Right lobe of liver (tissue), 6 donors: ENCODE measurements around the gene TRMT61A. TPM values are rescaled to one million over a fixed set of nuclear protein-coding genes. Genes with fewer than 3 reads are reported as not detected.

Source experiments
- ATAC-seq, 4 donors: fragments of 200-7000 bp; cut with Tn5 transposase; one replicate each; pipeline ENCODE4 v1.9.1; 2020; ENCODE audit warnings: mild to moderate bottlenecking in 4 of 4, moderate library complexity in 4 of 4
- DNase-seq, 3 donors: peaks; one replicate each; pipeline ENCODE4 v3.0.0-alpha.2; 2020
- H3K27ac ChIP-seq, 3 donors: fragments of 200-600 bp; one replicate each; pipeline ENCODE4 v1.8.0; 2022
- H3K27me3 ChIP-seq, 2 donors: fragments of 200-600 bp; one replicate each; pipeline ENCODE4 v1.8.0; 2022
- H3K36me3 ChIP-seq, 4 donors: fragments of 200-600 bp; sonication (generic) in 1 of 4; one replicate each; pipeline versions ENCODE4 v1.5.1 to v1.8.0; 2017 to 2022; ENCODE audit warnings: control low read depth in 1 of 4
- H3K4me1 ChIP-seq, 4 donors: fragments of 200-600 bp; sonication (generic) in 1 of 4; one replicate each; pipeline versions ENCODE4 v1.5.1 to v1.8.0; 2017 to 2022; ENCODE audit warnings: control low read depth in 1 of 4
- H3K4me3 ChIP-seq, 3 donors: fragments of 200-600 bp; one replicate each; pipeline ENCODE4 v1.8.0; 2022
- H3K9me3 ChIP-seq, 4 donors: fragments of 200-600 bp; sonication (generic) in 1 of 4; one replicate each; pipeline versions ENCODE4 v1.5.1 to v1.8.0; 2017 to 2022; ENCODE audit warnings: control low read depth in 1 of 4
- POLR2A ChIP-seq: fragments of 450-650 bp; IDR thresholded peaks from one replicate; pipeline ENCODE4 v1.6.1; 2017; ENCODE audit warnings: antibody characterized with exemption, mild to moderate bottlenecking
- WGBS: methylation state at CpG from one replicate; pipeline ENCODE4 v1.1.6; 2018; ENCODE audit warnings: low coverage, low lambda C conversion rate; ENCODE audit not compliant: insufficient coverage; ENCODE audit errors: missing lambda C conversion rate; 5-methylcytosine and 5-hydroxymethylcytosine counted together
- intact Hi-C, 2 donors: fragments of 100-400 bp; cut with DNase I; formaldehyde crosslinking; loops; one replicate each; pipeline versions ENCODE4 v1.11.2 to v1.14.1; 2022
- total RNA-seq, 6 experiments: library from RNA; depleted of rRNA in 2 of 6; stranded (reverse); fragments of >200 nt in 2 of 6; fragmentation: NEBNext Ultra II Directional in 3 of 6; extraction: Animal tissue kit (Norgen Biotek cat#: 25700) in 3 of 6; gene quantifications; one replicate each; pipeline versions ENCODE4 v1.1.0 to v1.2.4, GENCODE V29; 2016 to 2023
- TF ChIP-seq, protein P1 (sequence below), 4 donors: fragments of 200-600 bp in 3 of 4; fragments of 450-650 bp in 1 of 4; IDR thresholded peaks; one replicate each; pipeline versions ENCODE4 v1.5.1 to v1.8.0; 2016 to 2022; ENCODE audit warnings: antibody characterized with exemption in 4 of 4, mild to moderate bottlenecking in 2 of 4
- donor health status: DM: no; HTN: yes; CAD: no.
- donor health status: DM: no; HTN: no; CAD: no.
- donor health status: DM: no; HTN: no; CAD: no.
- donor health status: DM: no; HTN: yes; CAD: no.
- donor health status: DM: no; HTN: yes; CAD: no.

Gene TRMT61A
- total RNA-seq, 6 experiments from 2014 or later: 3.8 to 12.1 (median 4.8) TPM

DNA sequence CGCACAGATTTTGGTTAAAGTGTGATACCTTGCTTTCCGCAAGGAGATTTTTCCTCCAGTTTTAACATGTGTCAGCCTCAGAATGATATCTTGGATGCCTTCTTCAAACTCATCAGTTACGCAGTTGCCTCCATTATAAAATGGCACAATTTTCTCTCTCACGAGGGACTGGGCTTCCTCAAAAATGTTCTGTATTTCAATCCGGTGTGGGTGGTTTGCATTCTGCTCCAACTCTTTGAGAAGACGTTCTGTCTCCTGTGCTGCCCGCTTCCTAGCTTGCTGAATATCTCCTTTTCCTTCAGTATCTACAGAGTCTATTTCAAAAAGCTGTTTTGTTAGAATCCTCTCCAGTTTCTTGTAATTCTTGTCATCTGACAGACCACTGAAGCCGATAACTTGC, 31.7 kb downstream of the TRMT61A start:
- Histone ChIP-seq H3K9me3 (no peaks in the 10 kb centered on the region), H3K4me1 (peaks cover 0 to 36% (median 11%) of the 10 kb centered on the region in 4 donors), H3K36me3 (peaks cover 0 to 15% (median 0%) of the 10 kb centered on the region in 4 donors), H3K27ac (no peak overlapping the region), H3K4me3 (peak overlapping the region in 1 of 3 donors; percentile 99), H3K27me3 (no peaks in the 10 kb centered on the region)
- DNase-seq (no peak), ATAC-seq (no peak)
- 48% methylated on average over 6 of the region's 8 CpGs for WGBS
- TF ChIP-seq POLR2A: no peak
- TF ChIP-seq, protein P1, sequence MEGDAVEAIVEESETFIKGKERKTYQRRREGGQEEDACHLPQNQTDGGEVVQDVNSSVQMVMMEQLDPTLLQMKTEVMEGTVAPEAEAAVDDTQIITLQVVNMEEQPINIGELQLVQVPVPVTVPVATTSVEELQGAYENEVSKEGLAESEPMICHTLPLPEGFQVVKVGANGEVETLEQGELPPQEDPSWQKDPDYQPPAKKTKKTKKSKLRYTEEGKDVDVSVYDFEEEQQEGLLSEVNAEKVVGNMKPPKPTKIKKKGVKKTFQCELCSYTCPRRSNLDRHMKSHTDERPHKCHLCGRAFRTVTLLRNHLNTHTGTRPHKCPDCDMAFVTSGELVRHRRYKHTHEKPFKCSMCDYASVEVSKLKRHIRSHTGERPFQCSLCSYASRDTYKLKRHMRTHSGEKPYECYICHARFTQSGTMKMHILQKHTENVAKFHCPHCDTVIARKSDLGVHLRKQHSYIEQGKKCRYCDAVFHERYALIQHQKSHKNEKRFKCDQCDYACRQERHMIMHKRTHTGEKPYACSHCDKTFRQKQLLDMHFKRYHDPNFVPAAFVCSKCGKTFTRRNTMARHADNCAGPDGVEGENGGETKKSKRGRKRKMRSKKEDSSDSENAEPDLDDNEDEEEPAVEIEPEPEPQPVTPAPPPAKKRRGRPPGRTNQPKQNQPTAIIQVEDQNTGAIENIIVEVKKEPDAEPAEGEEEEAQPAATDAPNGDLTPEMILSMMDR (IDR thresholded peaks at IDR 0.05): no peak
- intact Hi-C loops: no loop called here

DNA sequence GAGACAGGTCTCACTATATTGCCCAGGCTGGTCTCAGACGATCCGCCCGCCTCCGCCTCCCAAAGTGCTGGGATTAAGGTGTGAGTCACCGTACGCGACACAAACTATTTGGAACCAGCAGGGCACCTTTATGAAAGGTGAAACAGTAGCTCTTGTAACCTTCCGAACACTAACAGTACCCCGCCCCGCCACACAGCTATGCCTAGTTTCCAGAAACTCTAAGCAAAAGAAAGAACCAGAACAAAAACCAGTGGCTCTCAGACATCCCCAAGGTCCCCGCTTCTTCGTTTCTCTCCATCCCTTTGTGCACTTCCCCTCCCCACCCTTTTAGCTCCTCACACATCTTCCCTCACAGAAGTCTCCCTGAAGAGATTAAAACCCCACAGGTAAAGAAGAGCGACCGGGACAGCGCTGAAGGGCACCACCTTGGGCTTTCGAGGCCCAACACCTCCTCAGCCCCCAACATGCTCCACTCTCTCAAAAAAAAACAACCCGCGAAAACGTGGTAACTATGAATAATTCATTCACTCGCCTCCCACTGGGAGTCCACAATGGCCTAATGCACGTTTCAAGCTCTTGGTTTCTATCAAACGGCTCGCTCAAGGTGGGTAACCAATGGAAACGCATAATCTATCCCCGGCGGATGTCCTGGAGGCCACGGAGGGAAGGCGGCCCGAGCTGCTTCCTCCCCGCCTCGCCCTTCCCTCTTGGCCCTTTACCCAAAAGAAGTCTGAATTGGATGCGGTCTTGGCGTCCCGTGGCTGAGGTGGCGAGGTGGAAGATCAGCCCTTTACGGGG, 32.6 kb downstream of the TRMT61A start:
- H3K27me3 ChIP-seq: no peaks in the 10 kb centered on the region
- H3K36me3 ChIP-seq: peaks cover 0 to 15% (median 0%) of the 10 kb centered on the region in 4 donors
- TF ChIP-seq POLR2A: no peak
- TF ChIP-seq, protein P1 (IDR thresholded peaks at IDR 0.05): no peak
- intact Hi-C loops: no loop called here
- peak overlapping the region; percentile 97 to 99 (median 99) for H3K4me3 ChIP-seq
- ATAC-seq: peak; percentile 29 to 48 (median 37)
- DNase-seq: peak in 1 of 3 donors; percentile 59
- H3K9me3 ChIP-seq: no peaks in the 10 kb centered on the region
- peak overlapping the region; percentile 97 to 99 (median 98) for H3K27ac ChIP-seq
- peaks cover 0 to 36% (median 11%) of the 10 kb centered on the region in 4 donors for H3K4me1 ChIP-seq
- WGBS: 5% methylated on average over 21 of the region's 36 CpGs

DNA sequence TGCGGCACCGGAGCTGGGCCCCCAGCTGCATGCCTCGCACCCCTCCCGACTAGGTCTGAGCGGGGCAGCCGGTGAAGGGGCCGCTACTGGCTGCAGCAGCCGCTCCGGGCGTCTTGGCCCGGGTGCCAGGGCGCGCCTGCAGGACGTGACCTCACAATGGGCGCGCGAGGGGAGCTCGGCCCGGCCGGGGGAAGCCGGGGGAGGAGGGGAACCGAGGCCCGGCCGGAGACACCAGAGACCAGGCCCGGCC, 33.1 kb downstream of the TRMT61A start:
- no peak for DNase-seq
- H3K4me1 ChIP-seq: peaks cover 0 to 36% (median 11%) of the 10 kb centered on the region in 4 donors
- H3K36me3 ChIP-seq: peaks cover 0 to 15% (median 0%) of the 10 kb centered on the region in 4 donors
- intact Hi-C loops: no loop called here
- WGBS: no CpG with 5 or more reads among the region's 25 CpGs
- H3K9me3 ChIP-seq: no peaks in the 10 kb centered on the region
- TF ChIP-seq POLR2A: no peak
- TF ChIP-seq, protein P1 (IDR thresholded peaks at IDR 0.05): no peak
- ATAC-seq: no peak
- peak overlapping the region; percentile 97 to 99 (median 98) for H3K27ac ChIP-seq
- peak overlapping the region; percentile 97 to 99 (median 99) for H3K4me3 ChIP-seq
- no peaks in the 10 kb centered on the region for H3K27me3 ChIP-seq

DNA sequence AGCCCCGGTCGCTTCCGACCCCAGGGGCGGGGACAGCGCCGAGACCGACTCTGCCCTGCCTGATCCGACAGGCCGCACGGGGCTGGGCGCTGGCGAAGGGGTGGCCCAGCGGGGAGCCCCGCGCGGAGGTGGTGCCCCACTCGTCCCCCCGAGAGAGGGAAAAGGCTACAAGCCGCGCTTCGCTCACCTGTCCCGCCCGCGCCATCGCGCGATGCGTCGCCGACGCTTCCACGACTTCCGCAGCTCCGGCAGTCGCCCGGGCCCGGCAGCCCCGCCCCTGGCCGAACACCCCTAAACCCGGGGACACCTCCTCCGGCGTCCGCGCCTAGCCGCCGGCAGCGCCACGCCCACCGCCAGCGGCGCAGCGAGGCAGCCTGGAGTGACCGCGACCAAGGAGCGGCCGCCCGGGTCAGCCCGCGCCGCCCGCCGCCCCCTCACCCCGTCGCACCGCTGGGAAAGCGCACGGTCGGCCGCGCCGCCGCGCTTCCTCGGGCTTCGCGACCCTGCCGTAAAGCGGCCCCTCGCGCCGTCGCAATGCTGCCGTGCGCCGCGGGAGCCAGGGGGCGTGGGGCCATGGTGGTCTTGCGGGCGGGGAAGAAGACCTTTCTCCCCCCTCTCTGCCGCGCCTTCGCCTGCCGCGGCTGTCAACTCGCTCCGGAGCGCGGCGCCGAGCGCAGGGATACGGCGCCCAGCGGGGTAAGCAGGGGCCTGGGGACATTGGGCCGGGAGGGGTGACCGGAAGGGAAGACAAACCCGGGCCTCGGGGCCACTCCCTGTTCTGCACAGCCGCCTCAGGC, 33.6 kb downstream of the TRMT61A start, which contains the start of the genes BAG5 and COA8:
TSS of gene BAG5 (minus strand) at position 229 of the 797 bp plus-strand sequence. CDS start 1,493 bp downstream, outside the sequence.
TSS of gene COA8 (plus strand) at position 532 of the 797 bp plus-strand sequence. CDS start at position 574, 42 bp downstream.
- TF ChIP-seq POLR2A: peak; percentile 77
- TF ChIP-seq, protein P1 (IDR thresholded peaks at IDR 0.05): peak in 1 of 4 donors; percentile 17
- Histone ChIP-seq H3K27ac (peak within 1 kb of the TSS; percentile 97 to 99 (median 98)), H3K27me3 (no peaks in the 10 kb centered on the region), H3K36me3 (peaks cover 0 to 15% (median 0%) of the 10 kb centered on the region in 4 donors), H3K4me1 (peaks cover 0 to 36% (median 11%) of the 10 kb centered on the region in 4 donors), H3K4me3 (peak within 1 kb of the TSS; percentile 97 to 99 (median 99)), H3K9me3 (no peaks in the 10 kb centered on the region)
- ATAC-seq: peak; percentile 76 to 89 (median 82)
- intact Hi-C loops: no loop called here
- 0% methylated on average over 2 of the region's 109 CpGs for WGBS
- peak; percentile 90 to 93 (median 90) for DNase-seq
